Measurements from ENCODE around the gene ALDH3A2.

GRCh38 chr17:19708431-19709175 is 60.1 kb downstream of the ALDH3A2 start:
- no peak for TF ChIP-seq CTCF (conservative IDR thresholded peaks at IDR 0.05; ENCODE audit: low read depth, low read length)
- no peak for TF ChIP-seq EZH2 (IDR thresholded peaks at IDR 0.05; ENCODE audit: borderline replicate concordance, low read depth, low read length, poor library complexity, severe bottlenecking)
